Adrenal gland (tissue), 5 donors: ENCODE measurements around the gene SMG9.

Experiments used
- POLR2A ChIP-seq, 2 donors: fragments of 450-650 bp; IDR thresholded peaks; one replicate each; pipeline ENCODE4 v1.6.1; 2017; ENCODE audit warnings: antibody characterized with exemption in 2 of 2, mild to moderate bottlenecking in 2 of 2, moderate library complexity in 1 of 2
- TF ChIP-seq, protein P1 (sequence below), 6 experiments: fragments of 450-650 bp in 4 of 6; fragments of 200-600 bp in 2 of 6; sonication (generic) in 1 of 6; IDR thresholded peaks; 1 replicate in 5 of 6; 2 replicates in 1 of 6; pipeline versions ENCODE4 v1.5.1 to v1.8.0; 2016 to 2021; ENCODE audit warnings: antibody characterized with exemption in 6 of 6, mild to moderate bottlenecking in 2 of 6, moderate library complexity in 1 of 6
- donor health status: DM: no; HTN: no; CAD: no.

DNA sequence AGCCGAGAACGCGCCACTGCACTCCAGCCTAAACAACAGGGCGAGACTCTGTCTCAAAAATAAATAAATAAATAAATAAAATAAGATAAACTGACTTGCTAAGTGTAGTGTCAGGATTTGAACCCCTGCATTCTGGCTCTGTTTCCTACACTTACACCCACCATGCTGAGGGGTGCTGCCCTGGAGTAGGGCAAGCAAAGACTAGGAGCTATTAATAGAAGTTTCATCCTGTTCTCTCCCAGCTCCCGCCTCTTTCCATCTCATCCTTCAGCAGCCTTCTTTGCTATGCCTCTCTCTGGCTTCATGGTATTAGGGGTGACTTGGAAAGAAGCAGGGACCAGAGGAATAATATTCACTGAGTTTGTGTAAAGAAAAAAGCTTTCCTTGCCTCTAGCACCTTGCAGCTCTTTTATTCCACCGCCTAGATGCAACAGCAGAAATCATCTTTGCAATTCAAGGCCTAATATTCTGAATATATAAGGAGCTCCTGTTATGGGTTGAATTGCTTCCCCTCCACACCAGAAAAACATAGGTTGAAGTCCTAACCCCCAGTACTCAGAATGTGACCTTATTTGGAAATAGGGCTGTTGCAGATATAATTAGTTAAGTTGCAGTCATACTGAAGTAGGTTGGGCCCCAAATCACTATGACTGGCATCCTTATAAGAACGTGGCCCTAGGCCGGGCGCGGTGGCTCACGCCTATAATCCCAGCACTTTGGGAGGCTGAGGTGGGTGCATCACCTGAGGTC lies 76.1 kb downstream of the SMG9 start:
- TF ChIP-seq, protein P1, sequence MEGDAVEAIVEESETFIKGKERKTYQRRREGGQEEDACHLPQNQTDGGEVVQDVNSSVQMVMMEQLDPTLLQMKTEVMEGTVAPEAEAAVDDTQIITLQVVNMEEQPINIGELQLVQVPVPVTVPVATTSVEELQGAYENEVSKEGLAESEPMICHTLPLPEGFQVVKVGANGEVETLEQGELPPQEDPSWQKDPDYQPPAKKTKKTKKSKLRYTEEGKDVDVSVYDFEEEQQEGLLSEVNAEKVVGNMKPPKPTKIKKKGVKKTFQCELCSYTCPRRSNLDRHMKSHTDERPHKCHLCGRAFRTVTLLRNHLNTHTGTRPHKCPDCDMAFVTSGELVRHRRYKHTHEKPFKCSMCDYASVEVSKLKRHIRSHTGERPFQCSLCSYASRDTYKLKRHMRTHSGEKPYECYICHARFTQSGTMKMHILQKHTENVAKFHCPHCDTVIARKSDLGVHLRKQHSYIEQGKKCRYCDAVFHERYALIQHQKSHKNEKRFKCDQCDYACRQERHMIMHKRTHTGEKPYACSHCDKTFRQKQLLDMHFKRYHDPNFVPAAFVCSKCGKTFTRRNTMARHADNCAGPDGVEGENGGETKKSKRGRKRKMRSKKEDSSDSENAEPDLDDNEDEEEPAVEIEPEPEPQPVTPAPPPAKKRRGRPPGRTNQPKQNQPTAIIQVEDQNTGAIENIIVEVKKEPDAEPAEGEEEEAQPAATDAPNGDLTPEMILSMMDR (IDR thresholded peaks at IDR 0.05) = no peak
- no peak for TF ChIP-seq POLR2A (IDR thresholded peaks at IDR 0.05)
